Measurements from ENCODE around the gene CD247. TPM values are rescaled to one million over a fixed set of nuclear protein-coding genes. Genes with fewer than 3 reads are reported as not detected.
A peak's percentile ranks its signal among the peaks of the same experiment; 100 is the strongest.

The CD247 gene
- total RNA-seq, 1 donor from 2014 or later, result under 0.01 TPM

DNA sequence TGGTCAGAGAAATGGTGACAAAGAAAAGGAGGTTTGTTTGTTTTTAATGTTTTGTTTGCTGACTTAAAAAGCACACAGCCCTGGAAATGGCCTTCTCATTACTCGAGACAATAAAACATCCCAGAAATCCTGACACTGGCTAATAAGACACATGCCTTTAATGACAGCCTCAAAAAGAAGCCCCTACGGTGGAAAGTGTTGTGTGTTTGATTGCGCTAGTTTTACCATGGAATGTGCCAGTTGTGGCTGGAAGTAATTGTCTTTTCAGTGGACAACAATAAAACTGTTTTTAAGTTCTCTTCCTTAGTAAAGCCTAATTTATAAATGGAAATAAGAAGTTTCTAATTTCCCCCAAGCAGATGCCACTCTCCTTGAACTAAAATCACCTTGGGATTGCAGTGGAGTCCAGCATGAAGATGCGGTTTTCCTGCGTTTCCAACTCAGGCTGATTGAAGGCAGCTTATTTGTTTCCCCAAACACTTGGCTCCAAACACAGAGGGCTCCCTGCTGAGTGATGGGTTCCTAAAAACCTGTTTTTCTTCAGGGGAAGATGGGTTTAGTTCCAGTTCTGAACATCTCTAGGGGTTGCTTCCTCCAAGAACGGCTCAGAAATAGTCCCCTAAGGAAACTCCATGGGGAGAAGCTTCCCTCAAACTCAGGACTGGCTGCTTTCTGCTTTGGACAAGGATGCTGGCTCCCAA, 54.3 kb downstream of the CD247 start:
- no peak for DNase-seq (ENCODE audit: low read depth in 2 of 2)

- DNase-seq (ENCODE audit: low read depth in 2 of 2), result no peak
These were observed 55.2 kb downstream of the CD247 start for GRCh38 chr1:167463080-167463479.

- no peak for DNase-seq (ENCODE audit: low read depth in 2 of 2)
These were observed 56.0 kb downstream of the CD247 start for GRCh38 chr1:167462341-167462740.

GRCh38 chr1:167460836-167461235, 57.5 kb downstream of the CD247 start:
- DNase-seq (ENCODE audit: low read depth in 2 of 2), result no peak

GRCh38 chr1:167457936-167458584, 60.3 kb downstream of the CD247 start:
- no peak for DNase-seq (ENCODE audit: low read depth in 2 of 2)

GRCh38 chr1:167456926-167457325, 61.4 kb downstream of the CD247 start:
- no peak for DNase-seq (ENCODE audit: low read depth in 2 of 2)

DNA sequence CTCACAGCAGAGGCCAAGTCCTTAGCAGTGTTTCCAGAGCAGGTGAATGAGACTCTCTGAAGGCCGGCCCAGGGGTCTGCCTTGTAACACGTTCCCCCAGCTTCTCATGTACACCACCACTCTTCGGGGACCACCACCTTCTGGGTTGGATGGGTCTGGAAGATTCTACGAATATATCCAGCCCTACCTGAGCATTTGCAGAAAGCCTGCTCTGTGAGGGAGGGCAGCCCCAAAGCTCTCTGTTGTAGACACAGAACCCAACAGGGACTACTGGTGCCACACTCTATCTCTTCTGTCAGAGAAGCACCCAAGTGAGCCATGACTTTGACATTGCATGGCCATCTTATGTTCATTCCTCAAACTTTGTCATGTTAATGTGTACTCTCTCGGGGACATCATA, 61.8 kb downstream of the CD247 start:
- DNase-seq (ENCODE audit: low read depth in 2 of 2), result no peak

GRCh38 chr1:167455786-167456446, 62.4 kb downstream of the CD247 start:
- no peak for DNase-seq (ENCODE audit: low read depth in 2 of 2)

DNA sequence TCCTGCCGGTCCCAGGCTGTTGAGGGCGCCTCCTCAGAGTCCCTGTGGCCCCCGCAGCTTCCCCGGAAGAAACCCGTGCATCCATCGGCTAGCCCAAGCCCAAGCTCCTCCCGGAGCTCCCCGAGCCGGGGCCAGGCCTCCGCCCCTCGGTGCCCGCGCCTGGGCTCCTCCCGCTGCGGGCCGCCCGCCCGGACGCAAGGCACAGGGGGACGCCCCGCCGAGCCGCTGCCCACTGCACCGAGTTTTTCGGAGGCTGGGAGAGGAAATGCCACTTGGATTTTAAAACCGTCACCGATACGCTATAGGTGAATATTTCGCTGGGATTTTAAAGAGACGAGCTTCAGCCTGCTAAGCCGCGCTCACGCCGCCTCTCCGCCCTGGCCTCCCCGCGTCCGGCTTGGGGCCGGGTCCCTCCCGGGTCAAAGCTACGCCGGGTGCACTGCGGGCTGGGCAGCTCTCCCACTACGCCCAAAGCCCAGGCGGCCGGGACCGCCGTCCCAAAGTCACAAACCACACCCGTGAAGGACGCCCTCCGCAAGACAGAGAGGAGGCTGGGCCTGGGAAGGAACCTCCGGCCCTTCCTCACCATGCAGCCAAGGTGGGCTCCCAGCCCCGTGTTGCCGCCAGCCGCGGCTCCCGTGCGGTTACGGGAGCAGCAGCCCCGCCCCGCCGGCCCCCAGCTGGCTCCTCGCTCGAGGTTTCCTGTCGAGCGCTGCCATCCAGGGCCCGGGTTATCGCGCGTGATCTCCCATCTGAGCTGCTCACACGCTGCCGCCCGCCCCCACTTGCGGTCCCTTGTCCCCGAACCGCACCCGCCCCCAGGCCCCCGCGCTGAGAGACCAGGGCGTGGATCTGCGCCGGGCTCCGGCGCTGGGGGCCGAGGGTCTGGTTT, 63.2 kb downstream of the CD247 start:
- peak in 1 of 2 donors; percentile 45 for DNase-seq (ENCODE audit: low read depth in 2 of 2)

DNA sequence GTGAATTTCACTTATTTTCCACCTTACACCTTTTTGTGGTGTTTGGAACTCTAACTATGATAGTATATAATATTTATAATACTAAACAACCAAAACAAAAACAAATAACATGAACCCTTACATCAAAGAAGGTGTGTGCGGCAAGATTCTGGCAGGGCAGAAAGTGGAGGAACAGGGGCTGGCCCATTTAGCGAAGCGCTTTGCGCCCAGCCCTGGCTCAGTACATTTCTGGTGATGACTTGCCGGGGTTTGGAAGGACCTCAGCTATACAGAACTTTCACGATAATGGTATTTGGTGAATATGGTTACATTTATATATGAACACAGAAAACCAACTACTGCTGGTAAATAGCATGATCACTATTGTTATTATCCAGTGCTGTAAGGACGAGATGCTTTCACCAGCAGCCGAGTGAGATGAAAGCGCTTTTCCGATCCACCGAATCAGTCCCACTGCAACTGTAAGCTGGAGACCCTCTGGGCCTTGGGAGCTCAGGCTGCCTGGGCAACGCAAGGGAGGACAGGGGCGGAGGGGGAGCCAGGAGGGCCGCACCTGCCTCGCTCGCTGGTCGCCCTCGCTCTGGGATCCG, 63.9 kb downstream of the CD247 start:
- no peak for DNase-seq (ENCODE audit: low read depth in 2 of 2)

DNA sequence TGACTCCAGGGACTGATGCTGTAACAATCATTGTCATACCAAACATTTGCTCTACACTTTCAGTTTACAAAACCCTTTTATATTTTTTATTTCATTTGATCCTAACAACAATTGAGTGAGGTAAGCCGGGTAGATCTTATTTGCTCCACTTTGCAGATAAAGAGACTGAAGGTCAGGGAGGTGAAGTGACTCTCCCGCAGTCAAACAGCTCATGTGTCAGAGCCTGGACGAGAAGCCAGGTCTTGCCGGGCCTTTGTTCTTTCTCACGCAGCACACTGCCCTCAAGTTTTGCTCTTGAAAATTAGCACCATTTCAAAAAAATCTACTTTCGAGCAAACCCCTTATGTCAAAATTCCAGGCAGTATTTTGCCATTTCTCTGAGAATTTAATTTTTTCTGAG, 65.2 kb downstream of the CD247 start:
- no peak for DNase-seq (ENCODE audit: low read depth in 2 of 2)

- no peak for DNase-seq (ENCODE audit: low read depth in 2 of 2)
These were observed 65.8 kb downstream of the CD247 start for GRCh38 chr1:167452483-167452882.

DNA sequence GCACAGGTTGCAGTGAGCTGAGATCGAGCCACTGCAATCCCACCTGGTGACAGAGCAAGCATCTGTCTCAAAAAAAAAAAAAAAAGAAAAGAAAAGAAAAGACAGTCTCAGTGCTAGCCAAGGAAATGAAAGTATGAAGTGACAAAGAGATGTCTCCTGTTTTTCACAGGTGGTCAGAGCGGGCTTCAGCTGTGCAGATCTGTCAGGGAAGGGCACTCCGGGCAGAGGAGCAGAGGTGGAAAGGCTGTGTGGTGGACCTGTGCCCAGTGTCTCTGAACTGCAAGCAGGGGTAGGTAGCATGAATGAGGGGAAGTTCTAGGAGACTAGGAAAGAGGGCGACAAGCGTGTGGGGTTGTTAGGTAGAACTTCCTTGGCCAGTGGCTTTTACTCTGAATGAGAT, 67.5 kb downstream of the CD247 start:
- DNase-seq (ENCODE audit: low read depth in 2 of 2), result no peak

- no peak for DNase-seq (ENCODE audit: low read depth in 2 of 2)
These were observed 70.7 kb downstream of the CD247 start for GRCh38 chr1:167447521-167448136.

DNA sequence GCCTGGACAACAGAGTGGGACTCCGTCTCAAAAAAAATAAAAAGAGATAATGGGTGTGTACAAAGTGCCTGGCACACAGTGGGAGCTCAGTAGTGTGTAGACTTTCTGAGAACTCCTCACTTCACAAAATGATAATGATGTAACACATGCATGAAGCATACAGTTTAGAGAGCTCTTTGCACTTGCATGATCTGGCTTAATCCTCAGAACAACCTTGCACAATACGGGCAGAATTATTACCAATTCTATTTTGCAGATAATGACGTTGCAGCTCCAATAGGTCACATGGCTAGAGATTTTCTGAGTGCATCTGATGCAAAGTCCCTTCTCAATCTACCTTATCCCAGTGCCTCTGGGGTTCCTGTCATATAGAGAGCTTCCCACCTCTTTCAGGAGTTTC, 71.4 kb downstream of the CD247 start:
- DNase-seq (ENCODE audit: low read depth in 2 of 2), result no peak

- no peak for DNase-seq (ENCODE audit: low read depth in 2 of 2)
These were observed 74.6 kb downstream of the CD247 start for GRCh38 chr1:167443757-167444156.

DNA sequence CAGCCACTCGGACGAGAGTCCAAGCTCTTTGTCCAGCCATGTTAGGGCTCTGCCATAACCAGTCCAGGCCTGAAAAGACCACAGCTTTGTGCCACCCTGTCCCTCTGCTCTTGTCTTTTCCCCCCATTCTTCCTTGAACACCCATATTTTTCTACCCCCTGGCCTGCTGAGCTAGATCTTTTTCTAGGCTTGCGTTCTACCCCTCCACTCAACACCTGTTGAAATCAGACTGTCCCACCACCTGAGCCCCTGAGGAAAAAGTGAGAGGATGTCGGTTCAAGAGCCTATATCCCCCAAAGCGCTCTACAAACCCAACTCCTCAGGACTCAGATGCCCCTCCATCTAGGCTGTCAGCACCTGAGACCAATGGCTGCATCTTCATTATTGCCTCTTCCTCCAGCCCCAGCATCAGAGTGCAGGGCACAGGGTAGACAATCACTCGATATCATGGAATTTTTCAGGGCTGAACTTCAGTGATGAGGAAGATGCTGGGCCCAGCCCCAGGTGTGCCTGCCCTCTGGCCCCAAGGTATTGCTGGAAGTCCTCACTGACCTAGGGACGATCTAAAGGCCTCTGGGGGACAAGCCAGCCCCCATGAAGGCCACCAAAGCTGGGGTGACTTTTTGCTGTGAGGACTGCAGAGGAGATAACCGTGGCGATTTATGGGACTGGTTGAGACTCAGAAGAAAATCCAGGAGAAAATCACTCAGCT, 75.3 kb downstream of the CD247 start:
- no peak for DNase-seq (ENCODE audit: low read depth in 2 of 2)

GRCh38 chr1:167442142-167442848, 76.0 kb downstream of the CD247 start:
- peak; percentile 51 to 76 for DNase-seq (ENCODE audit: low read depth in 2 of 2)

GRCh38 chr1:167441222-167441621, 77.1 kb downstream of the CD247 start:
- DNase-seq (ENCODE audit: low read depth in 2 of 2), result no peak

DNA sequence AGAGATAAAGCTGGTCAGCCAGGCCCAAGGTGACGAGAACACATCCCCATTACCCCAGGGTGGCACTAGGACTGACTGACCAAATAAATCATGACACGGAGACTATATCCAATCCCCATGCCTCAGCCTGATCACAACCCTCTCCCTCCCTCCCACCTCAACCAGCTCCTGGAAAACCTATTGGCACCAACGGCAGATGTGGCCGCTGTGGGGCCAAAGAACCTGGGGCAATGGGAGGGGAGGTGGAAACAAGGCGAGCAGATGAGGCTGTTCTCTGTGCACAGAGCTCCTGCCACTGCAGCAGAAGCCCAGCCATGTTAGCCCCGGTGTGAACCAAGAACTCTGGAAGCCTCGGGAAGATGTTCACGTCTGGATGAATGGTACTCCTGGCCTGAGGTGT, 77.6 kb downstream of the CD247 start:
- DNase-seq (ENCODE audit: low read depth in 2 of 2), result no peak
